ENCODE data around the gene ERLIN1. TPM values are rescaled to one million over a fixed set of nuclear protein-coding genes. Genes with fewer than 3 reads are reported as not detected.

The ERLIN1 gene
- total and polyA plus RNA-seq, 2 donors from 2014 or later, result 9.0 to 23.7 TPM

- Histone ChIP-seq H3K36me3 (ENCODE audit: control insufficient read depth in 2 of 3, insufficient read depth in 3 of 3, low read length in 3 of 3) (peaks cover 2 to 8% (median 3%) of the 10 kb centered on the region in 3 donors), H3K9ac (ENCODE audit: low read length in 3 of 3) (no peak overlapping the region), H3K9me3 (ENCODE audit: control insufficient read depth in 2 of 3, insufficient read depth in 1 of 3, low read length in 3 of 3) (no peaks in the 10 kb centered on the region), H3K27me3 (ENCODE audit: control insufficient read depth, insufficient read depth, low read length) (no peaks in the 10 kb centered on the region), H3K27ac (ENCODE audit: low read depth in 2 of 2, low read length in 2 of 2) (no peak overlapping the region), H3K4me1 (ENCODE audit: control insufficient read depth in 2 of 3, insufficient read depth in 2 of 3, low read depth in 1 of 3, low read length in 3 of 3) (peaks cover 0 to 18% (median 5%) of the 10 kb centered on the region in 3 donors), H3K4me3 (ENCODE audit: low read length in 3 of 3) (no peak overlapping the region)
- no peak for DNase-seq
- intact Hi-C loops (cut with DNase I), result no loop called here
- no peak for TF ChIP-seq CTCF (IDR thresholded peaks at IDR 0.05; ENCODE audit: borderline replicate concordance, extremely low read depth, insufficient read depth)
- FAIRE-seq, result no peak
These were observed 2.9 kb downstream of the ERLIN1 start for GRCh38 chr10:100182908-100183307.

DNA sequence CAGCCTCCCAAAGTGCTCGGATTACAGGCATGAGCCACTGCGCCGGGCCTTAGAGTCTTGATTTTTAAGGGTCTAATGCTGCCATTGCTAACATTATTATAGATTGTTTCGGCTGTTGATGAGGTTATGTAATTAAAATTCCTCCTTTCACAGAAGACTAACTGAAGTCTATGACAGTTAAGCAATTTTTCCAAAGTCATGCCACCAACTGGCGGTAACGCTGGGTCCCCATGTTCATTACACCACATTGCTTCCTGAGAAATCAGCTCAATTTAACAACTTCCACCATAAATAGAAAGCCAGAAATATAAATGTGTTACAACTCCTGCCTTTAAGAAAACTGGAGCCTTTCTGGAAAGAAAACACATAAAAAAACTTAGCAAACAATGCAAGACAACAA, 3.5 kb downstream of the ERLIN1 start:
- intact Hi-C loops (cut with DNase I), result no loop called here
- no peak overlapping the region for H3K4me3 ChIP-seq (ENCODE audit: low read length in 3 of 3)
- H3K4me1 ChIP-seq (ENCODE audit: control insufficient read depth in 2 of 3, insufficient read depth in 2 of 3, low read depth in 1 of 3, low read length in 3 of 3), result peaks cover 0 to 18% (median 5%) of the 10 kb centered on the region in 3 donors
- no peak for TF ChIP-seq CTCF (IDR thresholded peaks at IDR 0.05; ENCODE audit: borderline replicate concordance, extremely low read depth, insufficient read depth)
- H3K27me3 ChIP-seq (ENCODE audit: control insufficient read depth, insufficient read depth, low read length), result no peaks in the 10 kb centered on the region
- H3K36me3 ChIP-seq (ENCODE audit: control insufficient read depth in 2 of 3, insufficient read depth in 3 of 3, low read length in 3 of 3), result peaks cover 2 to 14% (median 3%) of the 10 kb centered on the region in 3 donors
- no peak overlapping the region for H3K9ac ChIP-seq (ENCODE audit: low read length in 3 of 3)
- H3K27ac ChIP-seq (ENCODE audit: low read depth in 2 of 2, low read length in 2 of 2), result no peak overlapping the region
- H3K9me3 ChIP-seq (ENCODE audit: control insufficient read depth in 2 of 3, insufficient read depth in 1 of 3, low read length in 3 of 3), result no peaks in the 10 kb centered on the region
- FAIRE-seq (no peak), DNase-seq (no peak)

- H3K27me3 ChIP-seq (ENCODE audit: control insufficient read depth, insufficient read depth, low read length), result no peaks in the 10 kb centered on the region
- H3K27ac ChIP-seq (ENCODE audit: low read depth in 2 of 2, low read length in 2 of 2), result no peak overlapping the region
- peaks cover 0 to 6% (median 0%) of the 10 kb centered on the region in 3 donors for H3K4me1 ChIP-seq (ENCODE audit: control insufficient read depth in 2 of 3, insufficient read depth in 2 of 3, low read depth in 1 of 3, low read length in 3 of 3)
- intact Hi-C loops (cut with DNase I), result no loop called here
- no peak overlapping the region for H3K9ac ChIP-seq (ENCODE audit: low read length in 3 of 3)
- H3K36me3 ChIP-seq (ENCODE audit: control insufficient read depth in 2 of 3, insufficient read depth in 3 of 3, low read length in 3 of 3), result peaks cover 7 to 40% (median 10%) of the 10 kb centered on the region in 3 donors
- DNase-seq (no peak), FAIRE-seq (no peak)
- no peak overlapping the region for H3K4me3 ChIP-seq (ENCODE audit: low read length in 3 of 3)
- peaks cover 0 to 3% (median 0%) of the 10 kb centered on the region in 3 donors for H3K9me3 ChIP-seq (ENCODE audit: control insufficient read depth in 2 of 3, insufficient read depth in 1 of 3, low read length in 3 of 3)
- TF ChIP-seq CTCF (IDR thresholded peaks at IDR 0.05; ENCODE audit: borderline replicate concordance, extremely low read depth, insufficient read depth), result no peak
These were observed 10.0 kb downstream of the ERLIN1 start for GRCh38 chr10:100175875-100176274.
